Activated CD8-positive, alpha-beta memory T cell treated with anti-CD3 and anti-CD28 coated beads for 24 hours (primary cell): ENCODE measurements around the gene MYDGF.

Experiments used
- DNase-seq: peaks from one replicate; pipeline ENCODE4 v3.0.0-alpha.2; 2020

MYDGF gene

GRCh38 chr19:4640247-4641000 is 29.7 kb downstream of the MYDGF start:
- DNase-seq = no peak

GRCh38 chr19:4639531-4640246 is 30.5 kb downstream of the MYDGF start:
- no peak for DNase-seq

DNA sequence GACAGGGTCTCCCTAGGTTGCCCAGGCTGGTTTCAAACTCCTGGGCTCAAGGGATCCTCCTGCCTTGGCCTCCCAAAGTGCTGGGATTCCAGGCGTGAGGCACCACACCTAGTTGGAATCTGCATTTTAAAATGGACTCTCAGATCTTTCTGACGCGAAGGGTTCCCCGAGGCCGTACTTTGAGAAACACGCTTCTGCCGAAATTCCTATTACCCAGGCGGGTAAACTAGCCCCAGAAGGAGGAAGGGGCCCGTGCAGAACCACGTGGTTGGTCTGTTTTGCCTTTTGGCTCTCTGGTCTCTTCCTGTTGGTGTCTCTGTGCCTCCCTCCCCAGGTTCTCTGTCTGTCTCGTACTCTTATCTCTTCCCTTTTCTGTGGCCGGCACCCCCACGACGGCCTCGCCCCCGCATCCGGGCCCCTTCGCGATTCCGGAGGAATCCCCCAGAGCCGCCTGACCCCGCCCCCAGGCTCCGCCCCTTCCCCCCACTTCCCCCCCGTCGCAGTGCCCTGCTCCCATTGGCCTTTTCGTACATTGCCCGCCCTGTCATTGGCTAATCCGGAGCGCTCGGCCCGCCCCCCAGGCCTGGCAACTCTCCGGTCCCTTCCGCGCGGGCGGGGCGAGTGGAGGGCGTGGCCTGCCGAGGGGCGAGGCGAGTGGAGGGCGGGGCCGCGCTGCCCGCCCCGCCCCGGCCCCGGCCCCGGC is 31.2 kb downstream of the MYDGF start, which contains the start of gene TNFAIP8L1:
Gene TNFAIP8L1, plus strand, starts transcription at position 689 of the 703 bp plus-strand sequence. CDS start 12,354 bp downstream, outside the sequence.
- peak; percentile 100 for DNase-seq

GRCh38 chr19:4638317-4638716 is 31.8 kb downstream of the MYDGF start:
- DNase-seq = peak; percentile 64

- no peak for DNase-seq
Measured at GRCh38 chr19:4636761-4637160, 33.4 kb downstream of the MYDGF start.

GRCh38 chr19:4636151-4636717 is 33.9 kb downstream of the MYDGF start:
- peak; percentile 93 for DNase-seq

DNA sequence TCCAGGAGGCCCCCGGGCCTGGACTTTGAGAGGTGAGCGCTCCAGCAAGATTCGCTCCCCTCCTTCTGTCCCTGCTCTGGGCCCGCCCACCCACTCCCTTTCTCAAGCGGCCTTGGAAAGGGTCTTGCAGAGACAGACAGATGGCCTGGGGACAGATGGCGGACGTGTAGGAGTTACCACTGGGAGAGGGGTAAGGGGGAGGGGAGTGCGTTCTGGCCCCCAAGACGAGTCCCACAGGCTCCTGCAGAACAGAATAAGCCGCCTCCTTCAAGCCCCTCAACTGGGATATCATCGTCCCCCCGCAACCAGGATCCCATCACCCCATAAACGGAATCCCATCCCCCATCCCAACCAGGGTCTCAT is 34.4 kb downstream of the MYDGF start:
- no peak for DNase-seq

GRCh38 chr19:4633140-4633967 is 36.8 kb downstream of the MYDGF start:
- peak; percentile 71 for DNase-seq

GRCh38 chr19:4624733-4625362 is 45.3 kb downstream of the MYDGF start:
- no peak for DNase-seq

- no peak for DNase-seq
Measured at GRCh38 chr19:4624301-4624700, 45.8 kb downstream of the MYDGF start.

- DNase-seq = no peak
Measured at GRCh38 chr19:4622695-4623421, 47.3 kb downstream of the MYDGF start.

DNA sequence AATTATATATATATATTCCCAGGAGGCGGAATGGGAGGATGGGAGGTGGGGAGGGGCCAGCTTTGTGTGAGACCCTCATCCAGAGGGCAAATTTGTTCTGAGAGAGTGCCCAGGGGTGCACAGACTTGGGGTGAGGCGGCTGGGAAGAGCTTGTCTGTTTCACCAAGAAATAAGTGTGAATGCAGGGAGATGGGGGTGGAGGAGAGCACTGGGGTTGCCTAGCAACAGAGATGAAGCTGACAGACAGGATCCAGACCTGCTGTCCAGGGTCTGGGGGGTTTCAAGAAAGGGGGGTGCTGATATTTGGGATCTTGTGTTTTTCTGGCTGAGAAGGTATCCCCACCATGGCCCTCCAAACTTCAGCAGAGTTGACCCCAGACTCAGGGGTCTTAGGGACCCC is 49.5 kb downstream of the MYDGF start:
- no peak for DNase-seq

- no peak for DNase-seq
Measured at GRCh38 chr19:4619668-4620294, 50.4 kb downstream of the MYDGF start.

DNA sequence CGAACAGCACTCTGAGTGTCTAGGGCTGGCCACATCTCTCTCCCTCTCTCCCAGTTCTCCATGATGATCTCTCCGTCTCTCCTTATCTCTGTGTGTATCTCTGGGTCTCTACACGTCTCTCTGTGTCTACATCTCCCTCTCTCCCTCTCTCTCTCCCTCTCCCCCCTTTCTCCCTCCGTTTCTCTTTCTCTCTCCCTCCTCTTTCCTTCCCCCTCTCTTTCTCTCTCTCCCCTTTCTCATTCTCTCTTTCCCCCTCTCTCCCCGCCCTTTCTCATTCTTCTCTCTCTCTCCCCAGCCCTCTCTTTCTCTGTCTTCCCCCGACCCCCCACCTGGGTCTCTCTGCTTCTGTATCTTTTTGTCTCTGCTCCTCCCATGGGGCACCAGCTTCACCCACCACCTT is 52.1 kb downstream of the MYDGF start:
- no peak for DNase-seq

GRCh38 chr19:4613254-4613751 is 56.8 kb downstream of the MYDGF start:
- no peak for DNase-seq

GRCh38 chr19:4609878-4610511 is 60.1 kb downstream of the MYDGF start:
- DNase-seq = no peak
